Naive thymus-derived CD4-positive, alpha-beta T cell (primary cell): ENCODE measurements around the gene CADPS. TPM values are rescaled to one million over a fixed set of nuclear protein-coding genes. Genes with fewer than 3 reads are reported as not detected.

Experiments used
- ATAC-seq: fragments of 150-1000 bp; cut with Tn5 transposase; 2 replicates; pipeline ENCODE4 v1.10.0; 2021; ENCODE audit warnings: mild to moderate bottlenecking, moderate library complexity
- CTCF ChIA-PET: fragments of 350-600 bp; sonication (Branson Sonifier 250); formaldehyde crosslinking; loops from one replicate; lab custom pipeline; 2021; ENCODE audit warnings: antibody characterized with exemption; lab: Charles Lee
- POLR2A ChIA-PET: fragments of 350-600 bp; sonication (Branson Sonifier 250); formaldehyde crosslinking; loops from one replicate; lab custom pipeline; 2021; ENCODE audit warnings: antibody characterized with exemption, inconsistent platforms; lab: Charles Lee
- DNase-seq, 9 donors: peaks; one replicate each; pipeline versions ENCODE4 v3.0.0 to v3.0.0-alpha.2; 2020 to 2022; ENCODE audit warnings: mixed read lengths in 1 of 9
- H3K27ac ChIP-seq: one replicate; pipeline ENCODE4 v1.7.0; 2013; ENCODE audit warnings: mild to moderate bottlenecking, low read depth, low read length, moderate library complexity
- H3K27me3 ChIP-seq, 2 donors: one replicate each; pipeline ENCODE4 v1.7.0; 2013; ENCODE audit warnings: low read length in 2 of 2, mild to moderate bottlenecking in 2 of 2, moderate library complexity in 2 of 2; ENCODE audit not compliant: control insufficient read depth in 2 of 2, insufficient read depth in 2 of 2
- H3K36me3 ChIP-seq, 3 experiments: 1 replicate in 2 of 3; 2 replicates in 1 of 3; pipeline ENCODE4 v1.7.0; 2013; ENCODE audit warnings: low read length in 3 of 3, mild to moderate bottlenecking in 3 of 3, moderate library complexity in 1 of 3; ENCODE audit not compliant: insufficient read depth in 3 of 3, control insufficient read depth in 2 of 3
- H3K4me1 ChIP-seq, 2 donors: one replicate each; pipeline ENCODE4 v1.7.0; 2013; ENCODE audit warnings: low read length in 2 of 2, mild to moderate bottlenecking in 2 of 2, moderate library complexity in 1 of 2; ENCODE audit not compliant: control insufficient read depth in 2 of 2, insufficient read depth in 2 of 2
- H3K4me3 ChIP-seq: 2 replicates; pipeline ENCODE4 v1.7.0; 2013; ENCODE audit warnings: mild to moderate bottlenecking, low read length
- H3K9me3 ChIP-seq, 3 experiments: 1 replicate in 2 of 3; 2 replicates in 1 of 3; pipeline ENCODE4 v1.7.0; 2013; ENCODE audit warnings: low read length in 3 of 3; ENCODE audit not compliant: control insufficient read depth in 2 of 3
- H3K27ac Mint-ChIP-seq, 9 donors: one replicate each; pipeline ENCODE4 v1.8.0; 2020 to 2022; ENCODE audit warnings: mixed read lengths in 9 of 9, mild to moderate bottlenecking in 8 of 9, moderate library complexity in 5 of 9, inconsistent platforms in 2 of 9
- H3K27me3 Mint-ChIP-seq, 5 donors: one replicate each; pipeline ENCODE4 v1.8.0; 2021 to 2022; ENCODE audit warnings: mixed read lengths in 5 of 5, mild to moderate bottlenecking in 1 of 5
- H3K36me3 Mint-ChIP-seq, 5 donors: one replicate each; pipeline ENCODE4 v1.8.0; 2020 to 2022; ENCODE audit warnings: mixed read lengths in 5 of 5, mild to moderate bottlenecking in 3 of 5, inconsistent platforms in 1 of 5
- H3K4me1 Mint-ChIP-seq, 7 donors: one replicate each; pipeline ENCODE4 v1.8.0; 2020 to 2022; ENCODE audit warnings: mixed read lengths in 7 of 7, mild to moderate bottlenecking in 3 of 7, inconsistent platforms in 1 of 7
- H3K4me3 Mint-ChIP-seq, 10 donors: one replicate each; pipeline ENCODE4 v1.8.0; 2020 to 2022; ENCODE audit warnings: mild to moderate bottlenecking in 10 of 10, mixed read lengths in 10 of 10, moderate library complexity in 6 of 10, inconsistent platforms in 2 of 10
- H3K9me3 Mint-ChIP-seq, 11 donors: one replicate each; pipeline ENCODE4 v1.8.0; 2020 to 2022; ENCODE audit warnings: mixed read lengths in 11 of 11, mild to moderate bottlenecking in 4 of 11, inconsistent platforms in 1 of 11, moderate library complexity in 1 of 11
- intact Hi-C, 2 donors: fragments of 100-400 bp; cut with micrococcal nuclease; formaldehyde crosslinking; loops; one replicate each; pipeline ENCODE4 v1.15.1; 2023
- polyA plus RNA-seq, 2 donors: library from polyadenylated mRNA; unstranded; fragments of 300-500 nt; fragmentation: Illumina TruSeq; gene quantifications; one replicate each; pipeline ENCODE4 v1.2.3, GENCODE V29; 2021
- total RNA-seq, 6 experiments: library from RNA in 5 of 6; stranded (reverse) in 5 of 6; gene quantifications; 1 replicate in 5 of 6; 2 replicates in 1 of 6; pipeline ENCODE4 v1.2.3 and lab custom pipeline; 2021 to 2026

Gene CADPS
- total and polyA plus RNA-seq, 7 experiments from 2014 or later, result not detected

DNA sequence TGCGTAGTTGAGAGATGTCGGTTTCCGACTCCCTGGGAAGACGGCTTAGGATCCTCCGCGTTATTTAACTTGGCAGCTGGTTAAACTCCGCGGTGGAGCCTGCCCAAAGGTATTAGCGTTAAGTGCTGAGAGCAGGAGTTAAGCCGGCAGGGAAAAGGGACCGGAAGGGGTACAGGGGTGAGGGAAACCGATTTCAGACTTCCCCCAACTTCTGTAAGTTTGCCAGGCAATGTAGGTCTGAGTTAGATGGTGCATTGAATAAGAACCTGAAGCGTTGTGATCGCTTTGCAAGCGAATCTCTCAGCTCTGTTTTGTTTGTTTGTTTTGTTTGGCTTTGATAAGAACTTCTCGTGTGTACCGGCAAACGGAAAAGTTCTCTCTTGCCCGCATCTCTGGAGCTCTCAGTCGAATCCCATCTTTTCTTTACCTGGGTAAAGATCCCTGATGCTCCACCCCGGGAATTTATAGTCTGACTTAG is 495.9 kb downstream of the CADPS start:
- Mint-ChIP-seq H3K4me3 (no peak overlapping the region), H3K9me3 (peaks cover 0 to 15% (median 6%) of the 10 kb centered on the region in 11 donors), H3K27me3 (peaks cover 71 to 87% (median 75%) of the 10 kb centered on the region in 5 donors), H3K27ac (no peak overlapping the region), H3K4me1 (peaks cover 0 to 9% (median under 1%) of the 10 kb centered on the region in 7 donors), H3K36me3 (peaks cover 0 to 5% (median 4%) of the 10 kb centered on the region in 5 donors)
- intact Hi-C loops, result no loop called here
- Histone ChIP-seq H3K27me3 (peaks cover 0 to 6% of the 10 kb centered on the region in 2 donors), H3K36me3 (no peaks in the 10 kb centered on the region), H3K27ac (no peak overlapping the region), H3K4me3 (no peak overlapping the region), H3K9me3 (no peaks in the 10 kb centered on the region), H3K4me1 (no peaks in the 10 kb centered on the region)
- CTCF ChIA-PET, result no interaction called here
- DNase-seq (no peak), ATAC-seq (no peak)
- POLR2A ChIA-PET, result no interaction called here

DNA sequence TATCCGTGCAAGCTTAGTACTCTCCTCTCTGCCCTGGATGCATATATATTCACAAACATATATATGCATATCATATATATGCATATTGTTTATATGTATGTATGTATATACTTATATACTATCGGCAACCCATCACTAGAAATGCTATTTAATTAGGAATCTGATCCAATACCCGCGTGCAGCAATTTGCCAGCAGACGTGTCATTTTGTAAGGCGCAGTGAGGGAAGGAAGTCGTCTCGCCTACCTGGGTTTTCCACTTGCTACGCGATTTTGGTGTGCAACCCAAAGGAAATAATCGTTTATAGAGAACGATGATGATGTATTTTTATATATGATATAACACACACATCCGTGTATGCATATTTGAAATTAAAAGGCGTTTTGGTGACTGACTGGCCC is 496.3 kb downstream of the CADPS start:
- ChIA-PET POLR2A (no interaction called here), CTCF (no interaction called here)
- H3K36me3 Mint-ChIP-seq, result peaks cover 0 to 5% (median 4%) of the 10 kb centered on the region in 5 donors
- Histone ChIP-seq H3K27me3 (peaks cover 0 to 6% of the 10 kb centered on the region in 2 donors), H3K4me3 (no peak overlapping the region), H3K4me1 (no peaks in the 10 kb centered on the region), H3K36me3 (no peaks in the 10 kb centered on the region), H3K9me3 (no peaks in the 10 kb centered on the region), H3K27ac (no peak overlapping the region)
- intact Hi-C loops, result no loop called here
- peaks cover 74 to 88% (median 79%) of the 10 kb centered on the region in 5 donors for H3K27me3 Mint-ChIP-seq
- DNase-seq (no peak), ATAC-seq (no peak)
- peaks cover 0 to 14% (median 4%) of the 10 kb centered on the region in 7 donors for H3K4me1 Mint-ChIP-seq
- peaks cover 0 to 15% (median 5%) of the 10 kb centered on the region in 11 donors for H3K9me3 Mint-ChIP-seq
- no peak overlapping the region for H3K27ac Mint-ChIP-seq
- H3K4me3 Mint-ChIP-seq, result peak overlapping the region in 1 of 10 donors; percentile 29

- intact Hi-C loops, result no loop called here
- no peaks in the 10 kb centered on the region for H3K4me1 ChIP-seq
- Mint-ChIP-seq H3K27me3 (peaks cover 71 to 88% (median 81%) of the 10 kb centered on the region in 5 donors), H3K4me3 (no peak overlapping the region), H3K9me3 (peaks cover 0 to 15% (median 2%) of the 10 kb centered on the region in 11 donors), H3K4me1 (peaks cover 0 to 15% (median 7%) of the 10 kb centered on the region in 7 donors), H3K27ac (peak overlapping the region in 1 of 9 donors; percentile 58), H3K36me3 (peaks cover 0 to 5% (median 4%) of the 10 kb centered on the region in 5 donors)
- no peak for ATAC-seq
- no peaks in the 10 kb centered on the region for H3K36me3 ChIP-seq
- no peaks in the 10 kb centered on the region for H3K9me3 ChIP-seq
- H3K4me3 ChIP-seq, result no peak overlapping the region
- H3K27ac ChIP-seq, result no peak overlapping the region
- H3K27me3 ChIP-seq, result peaks cover 0 to 6% of the 10 kb centered on the region in 2 donors
- ChIA-PET CTCF (no interaction called here), POLR2A (no interaction called here)
- DNase-seq, result no peak
Measured at GRCh38 chr3:62378311-62378789, 496.9 kb downstream of the CADPS start.

DNA sequence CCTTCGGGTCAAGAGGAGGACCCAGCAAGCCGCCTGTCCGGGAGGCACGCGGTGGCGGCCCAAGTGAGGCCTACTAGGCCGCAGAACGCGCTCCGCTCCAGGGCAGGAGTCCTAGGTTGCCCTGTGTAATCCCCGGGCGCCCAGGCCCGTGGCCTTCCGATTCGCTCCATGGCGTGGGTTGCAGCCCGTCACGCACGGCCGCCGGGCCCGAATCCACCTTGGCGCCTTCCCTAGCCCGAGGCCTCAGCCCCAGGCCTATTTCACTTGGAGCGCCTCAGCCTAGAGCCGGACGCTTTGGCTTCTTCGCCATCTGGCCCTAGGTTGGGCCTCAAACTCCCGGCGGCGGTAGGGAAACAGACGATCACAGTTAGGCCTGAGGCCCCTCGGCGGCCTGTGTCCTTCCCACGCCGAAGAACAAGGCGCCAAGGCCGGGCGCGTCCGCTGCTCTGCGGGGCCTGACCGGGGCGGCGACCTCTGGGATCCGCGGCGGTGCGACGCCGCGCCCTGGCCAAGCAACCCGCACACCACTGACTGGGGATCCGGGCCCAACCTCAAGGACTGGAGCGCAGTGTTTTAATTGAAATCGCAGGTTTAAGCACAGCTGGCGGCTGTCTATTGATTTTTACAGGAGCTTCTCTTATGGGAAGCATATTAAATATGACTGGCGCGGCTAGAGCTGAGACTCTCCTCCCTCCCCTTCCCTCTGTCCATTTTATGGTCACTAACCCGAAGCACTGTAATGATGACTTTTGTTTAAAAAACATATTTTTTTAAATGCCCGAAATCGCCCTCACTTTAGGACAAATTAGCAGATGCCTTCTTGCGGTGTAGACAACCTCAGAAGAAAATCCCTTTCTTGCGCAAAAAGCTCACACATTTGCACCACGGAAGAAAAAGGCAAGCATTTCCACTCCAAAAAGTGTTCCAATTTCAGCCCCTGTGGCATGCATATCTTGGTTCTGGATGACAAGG is 498.0 kb downstream of the CADPS start:
- no peaks in the 10 kb centered on the region for H3K36me3 ChIP-seq
- peaks cover 68 to 90% (median 78%) of the 10 kb centered on the region in 5 donors for H3K27me3 Mint-ChIP-seq
- peaks cover 0 to 13% (median 2%) of the 10 kb centered on the region in 11 donors for H3K9me3 Mint-ChIP-seq
- H3K27ac Mint-ChIP-seq, result peak overlapping the region in 1 of 9 donors; percentile 23
- CTCF ChIA-PET, result no interaction called here
- no peak overlapping the region for H3K4me3 ChIP-seq
- H3K27me3 ChIP-seq, result peaks cover 0 to 6% of the 10 kb centered on the region in 2 donors
- H3K4me1 ChIP-seq, result no peaks in the 10 kb centered on the region
- POLR2A ChIA-PET, result no interaction called here
- intact Hi-C loops, result no loop called here
- no peak overlapping the region for H3K4me3 Mint-ChIP-seq
- no peak for ATAC-seq
- H3K27ac ChIP-seq, result no peak overlapping the region
- no peak for DNase-seq
- H3K4me1 Mint-ChIP-seq, result peaks cover 0 to 15% (median 7%) of the 10 kb centered on the region in 7 donors
- peaks cover 0 to 5% (median 4%) of the 10 kb centered on the region in 5 donors for H3K36me3 Mint-ChIP-seq
- no peaks in the 10 kb centered on the region for H3K9me3 ChIP-seq

- Histone ChIP-seq H3K4me1 (no peaks in the 10 kb centered on the region), H3K27ac (no peak overlapping the region), H3K27me3 (peaks cover 0 to 9% of the 10 kb centered on the region in 2 donors), H3K36me3 (no peaks in the 10 kb centered on the region), H3K4me3 (no peak overlapping the region), H3K9me3 (no peaks in the 10 kb centered on the region)
- DNase-seq, result no peak
- Mint-ChIP-seq H3K4me3 (no peak overlapping the region), H3K27ac (no peak overlapping the region), H3K4me1 (peaks cover 0 to 15% (median 7%) of the 10 kb centered on the region in 7 donors), H3K36me3 (peaks cover 0 to 5% (median 2%) of the 10 kb centered on the region in 5 donors), H3K27me3 (peaks cover 62 to 89% (median 75%) of the 10 kb centered on the region in 5 donors), H3K9me3 (peaks cover 0 to 7% (median 2%) of the 10 kb centered on the region in 11 donors)
- intact Hi-C loops, result no loop called here
- ChIA-PET CTCF (no interaction called here), POLR2A (no interaction called here)
- ATAC-seq, result no peak
Measured at GRCh38 chr3:62376454-62376720, 498.8 kb downstream of the CADPS start.

DNA sequence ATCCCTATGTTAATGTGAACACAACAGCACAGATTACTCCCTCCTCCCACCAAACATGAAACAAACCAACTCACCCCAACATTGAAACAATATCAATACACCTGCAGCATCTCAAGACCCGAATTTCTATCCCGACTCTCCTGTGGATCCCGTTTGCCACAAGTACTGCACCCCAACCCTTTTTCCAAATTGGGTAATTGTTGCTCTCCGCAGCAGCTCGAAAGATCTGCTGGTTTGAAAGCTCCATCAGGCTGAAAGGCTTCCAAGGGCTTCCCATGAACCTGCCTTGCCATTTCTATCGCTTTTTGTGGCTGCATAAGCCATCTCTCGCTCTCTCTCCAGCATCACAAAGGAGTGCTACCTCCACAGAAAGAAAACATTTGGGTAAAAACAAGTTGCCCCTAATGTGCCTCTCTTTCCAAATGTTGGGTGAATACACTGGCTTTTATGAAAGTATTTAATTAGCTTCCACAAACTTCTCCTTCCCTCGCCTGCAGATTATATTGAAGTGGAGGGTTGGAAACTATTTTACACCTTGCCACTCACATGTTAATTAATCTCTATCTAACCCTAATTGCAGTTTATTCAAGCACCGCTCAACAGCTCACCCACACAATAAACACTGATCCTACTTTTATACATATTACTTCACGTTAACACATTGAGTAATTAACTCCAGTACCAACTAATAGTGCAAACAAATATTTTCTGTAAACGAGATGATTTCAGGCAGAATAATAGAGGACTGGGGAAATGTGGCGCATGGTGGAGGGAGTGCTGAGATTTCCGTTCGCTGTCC is 499.4 kb downstream of the CADPS start:
- Mint-ChIP-seq H3K4me3 (no peak overlapping the region), H3K27ac (no peak overlapping the region), H3K9me3 (peaks cover 0 to 7% (median 0%) of the 10 kb centered on the region in 11 donors), H3K36me3 (peaks cover 0 to 8% (median 3%) of the 10 kb centered on the region in 5 donors), H3K4me1 (peaks cover 0 to 16% (median 7%) of the 10 kb centered on the region in 7 donors), H3K27me3 (peaks cover 62 to 92% (median 75%) of the 10 kb centered on the region in 5 donors)
- Histone ChIP-seq H3K9me3 (no peaks in the 10 kb centered on the region), H3K27me3 (peaks cover 0 to 9% of the 10 kb centered on the region in 2 donors), H3K4me1 (no peaks in the 10 kb centered on the region), H3K36me3 (no peaks in the 10 kb centered on the region), H3K4me3 (no peak overlapping the region), H3K27ac (no peak overlapping the region)
- CTCF ChIA-PET, result no interaction called here
- DNase-seq (no peak), ATAC-seq (no peak)
- POLR2A ChIA-PET, result no interaction called here
- intact Hi-C loops, result no loop called here
